GM18907 (cell line): ENCODE measurements around the gene TFR2.

Experiments
- ATAC-seq: cut with Tn5 transposase; IDR thresholded peaks from one replicate; pipeline ENCODE4 v1.9.1; 2021; ENCODE audit warnings: mild to moderate bottlenecking, moderate library complexity; ENCODE audit not compliant: unreplicated experiment

Gene TFR2

GRCh38 chr7:100588438-100588837 is 52.9 kb downstream of the TFR2 start:
- no peak for ATAC-seq

GRCh38 chr7:100586266-100587025 is 54.9 kb downstream of the TFR2 start, which contains the start of gene FBXO24:
Gene FBXO24 (plus strand): TSS chr7:100586328. CDS start chr7:100586626, 298 bp downstream.
- ATAC-seq: peak; percentile 87

- ATAC-seq: peak; percentile 29
These were observed 55.7 kb downstream of the TFR2 start, which contains the start of gene LRCH4 for GRCh38 chr7:100585511-100586265. Gene LRCH4 (minus strand): TSS chr7:100586129. CDS start chr7:100586100, 29 bp downstream.

- no peak for ATAC-seq
These were observed 56.5 kb downstream of the TFR2 start for GRCh38 chr7:100584683-100585510.

- no peak for ATAC-seq
These were observed 57.2 kb downstream of the TFR2 start for GRCh38 chr7:100584054-100584682.

- ATAC-seq: no peak
These were observed 58.0 kb downstream of the TFR2 start for GRCh38 chr7:100583132-100584053.

GRCh38 chr7:100582650-100583049 is 58.7 kb downstream of the TFR2 start:
- no peak for ATAC-seq

GRCh38 chr7:100582041-100582579 is 59.2 kb downstream of the TFR2 start:
- no peak for ATAC-seq

- no peak for ATAC-seq
These were observed 60.7 kb downstream of the TFR2 start for GRCh38 chr7:100580466-100581283.

- no peak for ATAC-seq
These were observed 62.8 kb downstream of the TFR2 start for GRCh38 chr7:100578246-100579183.

- no peak for ATAC-seq
These were observed 63.8 kb downstream of the TFR2 start for GRCh38 chr7:100577507-100577906.

GRCh38 chr7:100577103-100577502 is 64.2 kb downstream of the TFR2 start:
- no peak for ATAC-seq

GRCh38 chr7:100576384-100576993 is 64.9 kb downstream of the TFR2 start:
- ATAC-seq: no peak

GRCh38 chr7:100575746-100576383 is 65.5 kb downstream of the TFR2 start:
- no peak for ATAC-seq

- ATAC-seq: no peak
These were observed 66.1 kb downstream of the TFR2 start for GRCh38 chr7:100575206-100575631.
